T47D (cell line): ENCODE measurements around the gene VPS37C.
A peak's percentile ranks its signal among the peaks of the same experiment; 100 is the strongest.
"Not testable (repeated sequence)": the region's sequence is repeated elsewhere in the genome, so short reads cannot be mapped to it uniquely, and the experiment has no call there.

ENCODE experiments used
- DNase-seq, 2 experiments: peaks; one replicate each; pipeline versions ENCODE4 v3.0.0 to v3.0.0-alpha.2; 2011 to 2012; ENCODE audit warnings: low read depth in 1 of 2, low spot score in 1 of 2
- JUND ChIP-seq: IDR thresholded peaks from 2 replicates; pipeline ENCODE4 v1.6.1; 2012; ENCODE audit warnings: low read depth
- in situ Hi-C: cut with HindIII; loops from 2 replicates; pipeline ENCODE4 v1.10.0; 2016; ENCODE audit warnings: low sequenced_read_pairs, low pct_unique_long_range_greater_than_20kb

VPS37C gene

DNA sequence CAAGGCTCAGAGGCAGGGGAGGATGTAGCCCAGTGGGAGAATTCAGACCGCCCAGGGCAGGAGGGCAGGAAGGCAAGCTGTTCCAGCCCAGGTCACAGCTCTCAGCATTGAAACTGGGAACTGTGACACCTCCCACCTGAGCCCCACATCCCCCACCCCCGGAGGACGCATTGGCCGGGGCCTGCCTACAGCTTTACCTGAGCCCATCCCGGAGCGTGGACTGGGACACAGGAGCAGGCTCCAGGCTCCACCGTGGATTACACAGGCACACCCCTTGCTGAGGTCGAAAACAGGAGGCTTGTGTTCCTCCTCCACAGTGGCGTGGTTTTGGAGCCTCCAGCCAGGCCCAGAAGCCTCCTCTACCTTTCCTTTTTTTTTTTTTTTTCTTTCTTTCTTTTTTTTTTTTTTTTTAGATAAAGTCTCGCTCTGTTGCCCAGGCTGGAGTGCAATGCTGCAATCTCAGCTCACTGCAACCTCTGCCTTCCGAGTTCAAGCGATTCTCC, 33.0 kb upstream of the VPS37C start:
- in situ Hi-C loops, result no loop called here
- no peak for TF ChIP-seq JUND
- DNase-seq, result no peak

DNA sequence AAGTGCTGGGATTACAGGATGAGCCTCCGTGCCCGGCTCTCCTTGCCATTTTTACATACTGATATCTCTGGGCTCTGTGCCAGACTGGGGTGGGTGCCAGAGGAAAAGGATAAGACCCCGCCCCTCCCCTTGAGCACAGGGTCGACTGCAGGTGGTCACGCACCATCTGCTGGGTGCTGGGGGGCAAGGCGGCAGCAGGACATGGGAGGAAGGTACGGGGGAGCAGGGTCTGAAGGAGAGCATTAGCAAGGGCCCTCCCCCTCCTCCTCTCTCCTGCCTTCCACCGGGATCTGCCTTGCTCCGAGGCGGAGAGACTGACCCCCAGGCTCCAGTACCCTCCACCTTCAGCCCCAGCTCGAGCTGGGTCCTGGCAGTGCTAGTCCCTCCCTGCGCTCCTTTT, 32.4 kb upstream of the VPS37C start:
- no peak for TF ChIP-seq JUND
- in situ Hi-C loops, result no loop called here
- no peak for DNase-seq

DNA sequence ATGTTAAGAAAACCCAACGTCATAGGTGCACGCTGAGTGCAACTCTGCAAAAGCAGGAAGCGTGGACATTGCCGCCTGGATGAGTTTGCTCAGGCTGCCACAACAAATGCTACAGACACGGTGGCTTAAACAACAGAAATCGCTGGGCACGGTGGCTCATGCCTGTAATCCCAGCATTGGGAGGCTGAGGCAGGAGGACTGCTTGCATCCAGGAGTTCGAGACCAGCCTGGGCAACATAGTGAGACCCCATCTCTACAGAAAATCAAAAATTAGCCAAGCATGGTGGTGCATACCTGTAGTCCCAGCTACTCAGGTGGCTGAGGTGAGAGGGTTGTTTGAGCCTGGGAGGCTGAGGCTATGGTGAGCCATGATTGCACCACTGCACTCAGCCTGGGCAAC, 28.7 kb upstream of the VPS37C start:
- in situ Hi-C loops, result no loop called here
- no peak for TF ChIP-seq JUND
- no peak for DNase-seq

DNA sequence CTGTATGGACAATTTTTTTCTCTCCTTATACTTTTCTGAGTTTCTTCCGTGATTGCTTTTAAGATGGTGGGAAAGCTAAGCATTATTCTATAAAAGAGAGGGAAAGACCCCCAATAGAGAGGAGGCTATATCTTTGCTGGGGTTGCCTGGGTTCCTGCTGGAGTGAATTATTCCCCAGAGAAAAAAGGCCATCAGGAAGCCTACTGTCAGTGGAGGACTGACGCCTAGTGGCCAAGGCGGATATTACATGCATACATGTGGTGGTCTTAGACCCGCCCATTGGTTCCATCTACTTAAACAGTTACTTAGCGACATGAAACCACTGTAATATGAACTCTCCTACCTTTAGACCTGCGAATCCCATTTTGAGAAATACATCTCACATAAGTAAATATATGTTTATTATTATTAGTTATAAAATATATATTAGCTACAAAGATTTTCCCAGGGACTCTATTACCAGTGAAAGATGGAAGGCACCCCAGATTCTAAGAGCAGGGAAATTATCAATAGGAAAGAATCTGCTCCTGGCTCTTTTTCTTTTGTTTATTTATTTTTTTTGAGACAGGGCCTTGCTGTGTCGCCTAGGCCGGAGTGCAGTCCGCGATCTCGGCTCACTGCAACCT, 26.4 kb upstream of the VPS37C start:
- in situ Hi-C loops, result no loop called here
- no peak for TF ChIP-seq JUND
- DNase-seq, result peak; percentile 53 to 82

DNA sequence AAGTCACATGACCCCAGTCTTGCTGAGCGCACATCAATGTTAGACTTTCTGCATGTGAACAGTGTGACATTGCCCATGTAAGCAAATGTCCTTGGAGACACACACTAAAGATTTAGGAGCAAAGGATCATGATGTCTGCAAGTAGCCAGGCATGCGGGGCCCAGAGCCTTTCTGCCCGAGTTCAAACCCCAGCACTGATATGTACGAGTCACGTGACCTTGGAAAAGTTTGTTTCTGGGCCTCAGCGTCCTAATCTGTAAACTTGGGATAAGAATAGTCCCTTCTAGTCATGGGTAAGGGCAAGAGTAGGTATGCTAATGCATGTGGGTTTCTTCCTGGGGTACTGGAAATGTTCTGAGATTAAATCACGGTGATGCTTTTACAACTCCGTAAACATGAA, 25.3 kb upstream of the VPS37C start:
- no peak for DNase-seq
- in situ Hi-C loops, result no loop called here
- TF ChIP-seq JUND, result no peak

DNA sequence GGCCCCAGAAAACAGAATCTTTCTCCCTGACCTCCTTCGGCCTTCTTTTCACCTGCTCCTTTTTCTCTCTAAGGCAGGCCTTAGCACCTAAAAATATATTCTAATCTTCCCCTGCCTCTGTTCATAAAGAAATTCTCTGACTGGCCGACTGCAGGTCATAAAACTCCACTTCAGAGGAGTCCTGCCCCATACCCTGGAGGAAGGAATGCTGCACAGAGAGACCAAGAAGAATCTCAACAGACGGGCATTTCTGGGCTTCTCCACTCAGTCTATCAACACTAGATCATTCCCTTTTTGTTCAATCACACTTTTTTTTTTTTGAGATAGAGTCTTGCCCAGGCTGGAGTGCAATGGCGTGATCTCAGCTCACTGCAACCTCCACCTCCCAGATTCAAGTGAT, 22.4 kb upstream of the VPS37C start:
- no peak for TF ChIP-seq JUND
- in situ Hi-C loops, result no loop called here
- peak in 1 of 2 experiments; percentile 72 for DNase-seq

DNA sequence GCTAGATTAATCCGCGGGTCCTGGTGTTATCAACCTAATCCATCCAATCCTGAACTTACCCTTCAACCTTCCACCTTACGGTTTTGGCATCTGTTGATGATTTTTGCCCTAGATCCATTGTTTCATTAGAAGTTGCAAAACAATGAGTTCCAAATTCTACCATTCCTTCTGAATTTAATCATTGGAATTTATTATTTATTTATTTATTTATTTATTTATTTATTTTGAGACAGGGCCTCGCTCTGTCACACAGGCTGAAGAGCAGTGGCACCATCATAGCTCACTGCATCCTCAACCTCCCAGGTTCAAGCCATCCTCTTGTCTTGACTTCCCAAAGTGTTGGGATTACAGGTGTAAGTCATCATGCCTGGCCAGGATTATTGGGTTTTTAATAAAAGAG, 20.3 kb upstream of the VPS37C start:
- DNase-seq, result no peak
- in situ Hi-C loops, result no loop called here
- TF ChIP-seq JUND, result no peak

DNA sequence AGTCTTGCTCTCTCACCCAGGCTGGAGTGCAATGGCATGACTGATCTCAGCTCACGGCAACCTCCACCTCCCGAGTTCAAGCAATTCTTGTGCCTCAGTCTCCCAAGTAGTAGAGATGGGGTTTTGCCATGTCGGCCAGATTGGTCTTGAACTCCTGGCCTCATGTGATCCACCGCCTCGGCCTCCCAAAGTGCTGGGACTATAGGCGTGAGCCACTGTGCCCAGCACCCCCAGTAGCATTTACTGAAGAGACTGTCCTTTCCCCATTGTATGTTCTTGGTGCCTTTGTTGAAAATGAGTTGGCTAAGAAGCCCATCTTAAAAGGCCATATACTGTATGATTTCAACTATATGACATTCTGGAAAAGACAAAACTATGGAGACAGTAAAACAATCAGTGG, 19.0 kb upstream of the VPS37C start:
- in situ Hi-C loops, DNase-seq: not testable (repeated sequence)

DNA sequence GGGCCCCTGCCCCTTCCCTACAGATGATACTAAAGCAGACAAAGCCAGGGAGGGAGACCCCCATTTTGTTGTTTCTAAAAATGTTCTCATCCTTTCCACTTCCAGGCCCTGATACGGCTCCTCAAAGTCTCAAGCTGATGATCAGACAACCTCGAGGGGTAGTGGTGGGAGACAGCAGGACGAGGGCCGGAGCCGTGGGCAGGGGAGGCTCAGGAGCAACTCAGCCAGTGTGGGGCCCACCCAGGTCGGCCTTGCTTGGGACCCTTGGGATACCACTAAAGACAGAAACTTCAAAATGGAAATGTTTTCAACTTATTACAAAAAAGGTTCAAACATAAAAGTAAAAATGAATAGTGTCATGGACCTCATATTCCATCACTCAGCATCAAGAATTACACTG, 15.2 kb upstream of the VPS37C start:
- in situ Hi-C loops, result no loop called here
- TF ChIP-seq JUND, result no peak
- DNase-seq, result no peak

DNA sequence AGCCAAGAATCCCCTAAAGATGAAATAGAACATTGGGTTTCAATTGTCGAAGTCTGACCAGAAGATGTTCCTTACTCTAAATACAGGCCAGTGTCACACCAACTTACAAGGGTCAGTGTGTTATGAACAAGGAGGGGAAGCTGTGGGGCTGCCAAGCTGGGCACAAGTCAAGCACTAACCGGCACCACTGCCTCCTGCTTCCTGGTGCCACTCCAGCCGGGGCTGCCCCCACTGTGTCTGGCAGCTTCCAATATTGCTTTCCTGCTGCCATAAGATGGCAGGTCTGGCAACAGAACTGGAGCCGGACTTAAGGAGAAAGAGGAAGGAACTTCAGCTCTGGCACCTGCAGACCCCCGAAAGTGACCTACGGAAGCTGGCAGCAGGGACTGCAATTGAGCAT, 13.7 kb upstream of the VPS37C start:
- in situ Hi-C loops, result no loop called here
- no peak for TF ChIP-seq JUND
- no peak for DNase-seq

DNA sequence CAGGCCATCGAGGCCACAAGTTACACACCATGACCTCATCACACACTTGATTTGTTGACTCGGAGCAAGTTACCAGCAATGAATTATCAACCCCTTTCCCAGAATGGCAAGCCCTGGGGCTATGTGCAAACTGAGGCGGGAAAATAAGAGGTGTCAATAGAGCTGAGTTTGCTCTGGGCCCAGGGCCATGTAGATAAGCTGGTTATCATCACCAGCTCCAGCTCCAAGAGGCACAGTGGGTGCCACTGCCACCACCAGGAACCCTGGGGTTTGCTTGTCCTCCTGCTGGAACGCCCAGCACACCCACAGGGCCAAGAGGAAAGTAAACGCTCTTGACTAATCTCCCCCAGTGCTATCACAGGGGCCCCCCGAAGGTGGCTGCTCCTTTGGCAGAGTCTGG, 13.0 kb upstream of the VPS37C start:
- no peak for TF ChIP-seq JUND
- in situ Hi-C loops, result no loop called here
- DNase-seq, result peak in 1 of 2 experiments; percentile 27

DNA sequence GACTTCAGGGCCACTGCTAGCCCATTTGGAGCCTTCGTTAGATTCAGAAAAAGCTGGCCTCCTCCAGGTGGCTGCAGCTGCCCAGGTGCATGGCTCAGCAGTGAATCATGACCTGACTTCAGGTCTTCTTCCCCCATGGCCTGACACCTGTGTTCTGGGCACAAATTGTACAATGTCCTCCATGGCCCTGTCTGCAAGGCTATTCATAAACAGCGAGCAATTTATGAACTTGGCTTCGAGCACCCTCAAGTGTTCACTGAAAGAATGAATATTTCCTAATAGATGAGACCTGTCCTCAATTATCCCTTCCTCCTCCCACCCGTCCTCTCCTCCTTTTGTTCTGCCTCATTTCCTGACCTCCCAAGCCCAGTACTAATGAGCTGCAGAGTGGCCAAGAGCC, 12.2 kb upstream of the VPS37C start:
- peak; percentile 57 to 89 for DNase-seq
- TF ChIP-seq JUND, result no peak
- in situ Hi-C loops, result no loop called here

DNA sequence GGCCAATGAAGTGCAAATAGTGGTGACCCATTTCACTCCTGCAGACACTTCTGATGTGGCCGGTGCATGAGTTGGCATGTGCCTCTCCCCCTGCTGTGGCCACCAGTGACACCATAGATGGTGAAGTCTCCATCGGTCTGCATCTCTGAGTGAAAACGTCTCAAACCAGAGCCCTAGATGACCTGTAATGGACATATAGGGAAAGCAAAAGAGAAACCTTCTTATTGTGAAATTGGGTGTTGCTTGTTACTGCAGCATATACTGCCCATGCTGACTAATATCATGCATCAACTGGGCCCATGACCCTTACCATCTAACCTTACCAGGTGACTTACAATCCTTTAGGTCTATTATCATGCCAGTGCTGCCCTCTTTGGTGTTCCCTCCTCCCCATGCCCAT, 11.7 kb upstream of the VPS37C start:
- in situ Hi-C loops, result no loop called here
- no peak for TF ChIP-seq JUND
- DNase-seq, result no peak

DNA sequence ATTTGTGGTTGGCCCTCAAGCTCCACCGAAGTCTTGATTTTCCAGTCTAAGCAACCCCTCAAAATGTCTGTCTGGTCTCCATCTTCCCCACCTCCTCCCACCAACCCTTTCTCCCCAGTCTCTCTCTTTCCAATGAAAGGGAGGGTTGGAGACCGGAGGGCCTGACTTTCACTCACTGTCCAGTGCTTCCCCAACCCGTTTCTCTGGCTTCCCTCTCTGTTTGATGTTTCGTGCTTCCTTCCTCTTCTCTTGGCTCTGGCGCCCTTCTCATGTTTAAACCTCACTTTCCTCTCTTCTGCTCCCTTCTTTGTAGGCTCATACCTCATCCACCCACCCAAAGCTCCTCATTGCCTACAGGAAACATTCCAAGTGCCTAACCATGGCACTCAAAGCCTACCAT, 11.1 kb upstream of the VPS37C start:
- in situ Hi-C loops, result no loop called here
- no peak for TF ChIP-seq JUND
- DNase-seq, result no peak

DNA sequence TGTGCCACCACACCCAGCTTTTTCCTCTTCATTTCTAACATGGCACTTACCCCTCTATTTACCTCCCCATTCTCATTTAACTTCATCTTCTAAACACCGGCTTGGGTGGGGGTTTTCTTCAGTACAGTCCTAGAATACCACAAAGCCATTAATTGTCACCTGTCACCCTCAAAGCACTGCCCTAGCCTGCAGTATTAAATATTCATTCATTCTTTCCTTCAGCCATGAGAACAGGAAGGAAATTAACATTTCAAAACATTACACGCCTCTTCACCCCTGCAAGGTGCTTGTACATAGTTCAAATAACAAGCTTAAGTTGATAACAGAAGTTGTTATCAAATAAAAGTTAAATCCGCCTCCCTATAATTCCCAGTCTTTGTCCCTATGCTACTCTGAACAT, 10.7 kb upstream of the VPS37C start:
- no peak for TF ChIP-seq JUND
- no peak for DNase-seq
- in situ Hi-C loops, result no loop called here
